HG02623 (cell line): Measurements from ENCODE around the gene MGRN1.

Experiments used
- ATAC-seq: cut with Tn5 transposase; IDR thresholded peaks from one replicate; pipeline ENCODE4 v1.9.1; 2021; ENCODE audit warnings: moderate library complexity; ENCODE audit not compliant: unreplicated experiment

Gene MGRN1

DNA sequence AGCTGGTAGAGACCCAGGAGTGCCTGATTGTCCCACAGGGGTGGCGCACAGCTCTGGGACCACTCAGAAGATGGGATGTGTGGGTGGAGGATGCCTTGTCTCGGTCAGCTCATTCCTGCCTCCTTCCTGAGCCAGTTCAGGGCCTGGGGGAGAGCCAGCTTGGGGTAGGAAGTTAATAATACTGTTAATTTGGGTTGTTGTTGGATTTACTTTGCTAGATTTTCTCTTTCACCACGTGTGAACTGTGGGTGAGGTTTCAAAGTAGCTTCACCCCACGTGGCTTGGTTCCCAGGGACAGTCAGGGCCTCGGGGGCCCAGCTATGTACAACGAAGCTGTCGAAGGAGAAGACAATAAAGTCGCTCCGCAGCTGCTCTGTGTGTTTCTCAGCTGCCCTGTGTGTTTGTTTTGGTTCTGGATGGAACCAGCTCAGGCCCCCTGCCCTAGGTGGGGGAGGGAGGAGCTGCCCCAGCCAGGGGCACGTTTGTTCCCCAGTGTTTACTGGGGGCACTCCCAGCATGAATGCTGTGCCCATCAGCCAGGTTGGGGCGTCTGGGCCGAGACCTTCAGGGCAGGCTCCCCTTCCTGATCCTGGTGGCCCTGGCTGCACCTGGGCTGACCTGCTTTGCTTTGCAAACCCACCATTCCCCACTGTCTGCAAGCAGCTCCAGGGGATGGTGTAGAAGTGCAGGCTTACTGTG lies 71.0 kb downstream of the MGRN1 start:
- no peak for ATAC-seq

DNA sequence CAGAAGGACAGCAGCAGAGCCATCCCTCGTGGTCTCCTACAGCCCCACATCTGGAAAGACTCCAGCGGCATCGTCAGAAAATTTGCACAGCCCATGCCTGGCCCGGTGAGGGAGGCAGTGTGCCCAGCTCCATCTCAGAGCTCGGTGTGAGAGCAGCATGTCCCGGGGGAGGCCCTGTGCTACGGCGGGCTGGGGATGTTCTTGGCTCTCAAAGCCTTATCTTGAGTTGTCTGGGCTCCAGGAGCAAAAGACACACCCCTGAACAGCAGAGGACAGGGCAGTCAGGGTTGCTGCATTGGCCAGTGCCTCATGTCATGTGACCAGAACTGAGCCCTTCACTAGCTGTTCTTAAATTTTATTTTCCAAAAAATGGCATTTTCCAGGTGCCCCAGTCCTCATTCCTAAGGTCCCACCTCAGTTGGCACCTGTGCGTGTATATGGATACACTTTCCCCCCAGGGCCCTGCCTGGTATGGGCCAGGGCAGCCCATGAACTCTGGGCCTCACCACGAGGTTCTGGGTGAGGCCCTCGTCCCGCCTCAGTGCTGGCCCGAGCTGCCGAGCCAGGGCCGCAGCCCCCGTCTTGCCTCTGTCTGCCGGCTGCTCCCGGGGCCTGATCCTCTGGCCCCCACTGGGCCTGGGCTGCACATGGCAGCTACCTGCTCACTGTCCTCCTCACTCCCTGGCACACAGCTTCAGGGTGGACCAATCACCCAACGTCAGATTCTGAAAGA lies 71.7 kb downstream of the MGRN1 start:
- no peak for ATAC-seq

DNA sequence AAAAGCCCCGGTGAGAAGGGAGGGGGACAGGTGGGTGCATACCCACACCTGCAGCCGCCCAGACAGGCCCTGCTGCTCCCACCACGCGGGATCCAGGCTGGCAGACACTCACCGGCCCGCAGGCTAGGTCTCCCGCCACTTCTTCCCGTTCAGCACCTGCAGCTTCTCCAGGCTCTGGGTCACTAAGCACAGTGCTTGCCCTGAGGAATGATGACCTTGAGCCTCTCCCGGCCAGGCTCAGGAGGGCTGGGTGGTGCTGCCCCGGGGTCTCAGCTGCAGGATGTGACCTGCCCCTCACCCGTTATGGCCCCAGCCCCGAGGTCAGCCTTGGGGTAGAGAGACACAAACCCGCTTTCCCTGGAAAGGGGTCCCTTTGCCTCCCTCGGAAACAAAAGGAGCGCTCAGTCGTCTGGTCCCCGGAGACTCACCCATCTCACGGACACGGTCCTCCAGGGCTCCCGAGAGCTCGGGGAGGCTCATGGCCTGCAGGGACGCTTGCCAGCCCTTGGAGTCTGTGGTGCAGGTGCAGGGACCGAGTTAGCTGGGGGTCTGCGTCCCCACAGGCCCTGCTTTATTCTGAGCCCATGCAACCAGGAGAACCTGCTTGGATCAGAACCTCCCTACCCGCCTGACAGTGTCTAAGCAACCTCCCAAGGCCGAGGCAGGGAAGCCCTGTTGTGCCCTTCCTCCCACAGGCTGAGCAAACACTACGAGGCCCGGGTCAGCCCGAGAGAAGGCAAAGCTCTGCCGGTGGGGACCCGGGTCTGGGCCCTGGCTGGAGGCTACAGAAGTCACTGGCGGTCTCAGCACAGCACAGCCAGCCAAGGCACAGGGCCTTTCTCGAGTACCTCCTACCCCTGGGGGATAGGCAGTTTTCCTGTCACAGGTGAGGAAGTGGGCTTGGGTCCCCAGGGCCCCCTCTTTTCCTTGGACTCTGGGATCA lies 72.5 kb downstream of the MGRN1 start:
- ATAC-seq, result no peak

DNA sequence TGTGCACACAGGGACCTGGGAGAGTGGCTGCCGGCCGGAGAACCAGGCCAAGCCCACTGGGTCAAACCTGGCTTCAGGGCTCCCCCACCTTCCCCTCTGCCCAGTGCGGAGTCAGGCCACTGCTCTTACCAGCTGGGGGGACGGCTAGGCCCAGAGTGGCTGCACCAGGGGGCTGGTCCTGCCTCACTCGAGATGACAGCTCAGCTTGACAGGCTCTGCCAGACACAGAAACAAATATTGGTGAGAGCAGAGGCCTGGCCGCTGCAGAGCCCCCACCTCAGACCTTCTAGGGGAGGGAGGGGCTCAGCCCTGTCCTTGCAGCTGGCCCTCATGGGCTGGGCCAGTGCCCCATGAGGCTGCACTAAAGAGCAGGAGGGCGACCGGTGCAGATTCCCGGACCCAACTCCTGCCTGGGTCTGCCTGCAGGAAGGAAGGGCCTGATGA lies 73.2 kb downstream of the MGRN1 start:
- no peak for ATAC-seq

DNA sequence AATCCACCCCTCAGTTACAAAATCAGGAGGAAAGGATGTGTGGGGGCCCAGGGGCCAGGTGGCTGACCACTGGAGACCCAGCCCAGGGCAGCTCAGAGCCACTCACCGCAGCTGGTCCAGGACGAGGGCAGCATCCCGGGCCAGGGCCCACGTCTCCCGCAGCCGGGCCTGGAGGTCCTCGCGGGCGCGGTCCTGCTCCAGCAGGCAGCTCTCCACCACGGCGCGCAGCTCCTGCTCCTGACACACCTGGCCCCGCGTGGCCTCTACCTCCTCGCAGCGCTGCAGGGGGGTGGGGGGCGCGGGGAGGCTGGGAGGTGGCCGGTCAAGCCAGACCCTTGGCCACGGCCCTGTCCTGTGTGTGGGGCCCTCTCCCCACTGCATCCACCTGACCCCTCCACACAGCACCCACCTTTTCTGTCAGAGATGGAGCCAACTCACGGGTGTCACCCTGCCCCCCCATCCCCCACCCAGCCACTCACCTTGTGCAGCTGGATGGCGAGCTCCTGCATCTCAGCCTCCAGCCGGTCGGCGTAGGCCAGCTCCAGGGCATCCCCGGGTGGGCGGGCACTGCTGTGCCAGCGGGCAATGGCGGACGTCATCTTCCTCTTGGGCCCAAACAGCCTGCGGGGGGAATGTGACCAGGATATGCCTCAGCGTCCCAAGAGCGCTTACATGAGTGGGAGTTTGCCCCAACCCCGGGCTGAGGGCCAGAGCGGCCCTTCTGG lies 73.9 kb downstream of the MGRN1 start:
- no peak for ATAC-seq

DNA sequence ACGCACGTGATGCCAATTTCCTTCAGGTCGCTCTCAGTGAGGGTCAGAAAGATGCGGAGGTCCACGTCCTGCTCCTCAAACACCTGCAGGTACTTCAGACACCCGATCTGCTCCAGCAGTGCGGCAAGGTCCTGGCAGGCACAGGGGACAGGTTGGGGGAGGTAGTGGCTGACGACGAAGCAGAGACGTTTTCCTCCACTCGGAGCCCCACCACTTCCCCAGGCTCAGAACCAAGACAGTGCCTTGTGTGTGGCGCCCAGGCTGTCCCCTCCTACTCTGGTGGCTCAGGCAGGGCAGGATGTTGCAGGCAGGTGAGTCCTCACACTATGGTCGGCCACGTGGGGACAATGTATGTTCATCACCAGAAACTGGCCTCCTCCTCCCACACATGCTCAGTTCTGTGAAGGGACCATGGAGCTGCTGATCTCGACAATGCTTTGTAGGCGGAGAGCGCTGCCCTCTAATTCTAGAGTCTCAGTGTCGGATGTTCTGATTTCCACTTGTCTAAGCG lies 74.5 kb downstream of the MGRN1 start:
- no peak for ATAC-seq

DNA sequence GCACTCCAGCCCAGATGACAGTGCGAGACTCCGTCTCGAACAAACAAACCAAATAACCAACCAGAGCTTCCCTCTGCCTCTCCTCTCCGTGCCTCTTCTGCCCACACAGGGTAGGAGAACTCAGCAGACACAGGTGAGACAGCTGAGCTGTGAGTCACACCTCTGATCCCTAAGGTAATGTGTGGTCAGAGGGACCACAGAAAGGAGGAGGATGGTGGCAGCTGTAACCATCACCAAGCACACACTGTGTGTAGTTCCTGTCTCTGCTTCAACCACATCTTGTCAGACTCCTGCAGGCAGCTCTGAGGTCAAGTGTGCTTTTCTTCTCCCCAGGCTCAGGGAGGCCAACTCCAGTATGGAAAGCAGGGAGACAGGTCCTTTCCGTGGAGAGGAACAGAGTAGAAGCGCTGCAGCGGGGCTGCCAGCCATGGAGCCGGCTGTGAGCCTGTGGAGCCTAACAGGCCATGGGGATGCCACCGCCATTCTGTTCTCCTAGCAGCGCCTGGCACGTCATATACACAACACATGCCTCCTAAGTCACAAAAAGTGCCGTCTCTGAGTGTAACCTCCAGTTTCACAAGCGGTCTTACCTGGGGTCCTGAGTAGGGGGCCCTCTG lies 75.9 kb downstream of the MGRN1 start:
- no peak for ATAC-seq

DNA sequence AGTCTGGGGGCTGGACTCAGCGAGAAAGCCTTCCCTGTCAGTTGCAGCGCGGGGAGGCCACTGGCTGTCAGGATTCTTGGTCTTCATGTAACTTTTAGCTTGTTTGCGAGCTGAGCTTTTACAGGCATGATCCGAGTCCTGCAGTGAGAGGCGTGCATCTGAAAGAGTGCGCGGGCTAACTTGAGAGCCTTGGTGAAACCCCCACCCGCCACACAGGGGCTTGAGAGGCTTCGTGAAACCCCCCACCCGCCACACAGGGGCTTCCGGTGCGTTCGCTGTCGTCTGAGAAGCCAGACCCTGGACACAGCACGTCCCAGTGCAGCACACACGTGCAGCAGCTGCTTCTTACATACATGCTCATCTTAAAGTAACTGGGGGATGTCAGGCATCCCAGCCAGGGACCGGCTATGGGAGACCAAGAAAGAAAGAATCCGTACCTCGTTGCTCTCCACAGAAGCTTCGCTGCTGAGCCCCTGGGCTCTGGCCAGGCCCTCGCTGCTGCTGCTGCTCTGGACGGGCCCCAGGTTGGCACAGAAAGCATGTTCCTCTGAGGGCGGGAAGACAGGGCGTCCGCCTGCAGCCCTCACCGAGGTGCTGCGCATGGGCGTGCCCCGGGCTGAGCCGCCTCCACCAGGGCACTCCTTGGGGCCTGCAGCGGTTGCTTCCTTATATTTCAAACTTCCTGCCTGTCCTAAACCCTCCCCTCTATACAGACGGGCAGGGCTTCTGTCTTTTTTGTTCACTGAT lies 76.5 kb downstream of the MGRN1 start:
- no peak for ATAC-seq

DNA sequence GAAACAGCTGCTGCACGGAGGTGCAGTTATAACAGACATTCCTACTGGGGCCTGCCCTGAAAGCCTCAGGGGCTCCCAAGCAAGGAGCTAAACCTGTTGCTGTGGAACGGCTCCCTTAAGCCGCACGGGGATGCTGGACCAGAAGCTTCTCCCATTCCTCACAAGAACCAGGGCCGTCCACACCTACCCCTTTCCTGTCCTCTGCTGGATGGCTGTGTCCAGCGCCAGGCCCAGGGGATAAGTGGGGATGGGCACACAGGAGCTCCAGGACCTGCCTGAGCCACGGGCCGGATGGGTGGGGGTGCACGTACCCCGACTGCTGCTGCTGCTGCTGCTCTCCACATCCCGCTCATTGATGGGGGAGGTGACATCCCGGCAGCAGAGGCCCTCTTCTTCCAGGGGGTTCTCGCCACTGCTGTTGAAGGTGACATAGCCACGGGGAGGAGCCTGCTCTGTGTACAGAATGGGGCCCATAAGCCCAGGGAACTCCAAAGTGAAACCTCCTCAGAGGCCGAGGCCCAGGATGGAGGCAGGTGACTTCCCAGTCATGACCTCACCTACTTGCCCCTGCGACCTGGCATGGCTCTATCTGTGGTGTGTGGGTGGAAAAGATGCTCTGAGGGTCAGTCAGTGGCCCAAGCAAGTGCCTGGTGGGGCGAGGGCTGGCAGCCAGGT lies 77.3 kb downstream of the MGRN1 start:
- ATAC-seq, result no peak

DNA sequence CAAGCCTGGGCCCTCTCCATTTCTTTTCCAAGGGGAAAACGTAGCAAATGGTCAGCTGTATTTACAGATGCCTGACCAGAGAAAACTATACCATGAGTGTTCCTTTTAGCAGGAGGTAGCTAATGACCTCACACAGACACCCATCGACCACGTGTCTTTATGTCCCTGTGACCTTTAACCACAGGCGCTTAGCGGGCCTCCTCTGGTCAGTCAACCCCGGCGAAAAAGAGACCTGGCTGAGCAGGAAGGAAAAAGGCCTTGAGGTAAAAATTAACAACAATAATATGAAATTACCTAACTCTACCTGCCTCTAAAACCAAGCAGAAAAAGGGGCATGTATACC lies 77.8 kb downstream of the MGRN1 start:
- no peak for ATAC-seq

DNA sequence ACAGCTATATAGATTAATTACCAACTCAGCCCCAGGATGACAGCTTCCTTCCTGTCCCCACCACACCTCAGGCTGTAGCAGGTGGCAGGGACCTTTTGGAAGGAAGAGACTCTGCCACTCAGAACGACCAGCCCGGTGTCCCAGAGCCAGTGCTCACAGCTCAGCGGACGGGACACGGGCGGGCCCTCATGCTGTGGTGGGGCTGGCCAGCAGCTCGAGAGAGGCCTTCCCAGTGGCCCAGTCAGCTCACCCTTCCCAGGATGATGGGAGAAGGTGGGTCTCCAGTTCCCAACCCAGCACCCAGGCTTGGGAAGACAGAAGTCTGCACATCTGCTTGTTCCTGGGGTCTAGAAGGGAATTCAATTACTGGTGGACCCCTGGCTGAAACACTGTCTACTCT lies 79.3 kb downstream of the MGRN1 start:
- no peak for ATAC-seq

DNA sequence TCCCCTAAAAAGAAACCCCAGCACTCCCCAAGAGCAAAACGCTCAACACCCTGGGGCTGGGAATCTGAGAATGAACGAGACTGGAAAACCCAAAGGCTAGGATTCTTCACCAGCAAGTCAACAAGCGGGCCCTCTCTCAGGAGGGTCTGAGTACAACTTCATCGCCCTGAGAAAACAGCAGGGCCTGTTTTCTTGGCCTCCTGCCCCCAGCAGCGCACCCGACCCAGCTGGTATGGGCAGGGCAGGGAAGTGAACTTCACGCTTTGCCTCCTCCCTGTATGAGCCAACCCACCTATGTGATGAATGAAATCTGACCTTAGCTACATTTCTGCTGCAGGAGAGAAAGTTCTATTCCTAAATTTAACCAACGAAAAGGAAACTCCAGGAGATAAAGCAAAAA lies 79.9 kb downstream of the MGRN1 start:
- ATAC-seq, result no peak

DNA sequence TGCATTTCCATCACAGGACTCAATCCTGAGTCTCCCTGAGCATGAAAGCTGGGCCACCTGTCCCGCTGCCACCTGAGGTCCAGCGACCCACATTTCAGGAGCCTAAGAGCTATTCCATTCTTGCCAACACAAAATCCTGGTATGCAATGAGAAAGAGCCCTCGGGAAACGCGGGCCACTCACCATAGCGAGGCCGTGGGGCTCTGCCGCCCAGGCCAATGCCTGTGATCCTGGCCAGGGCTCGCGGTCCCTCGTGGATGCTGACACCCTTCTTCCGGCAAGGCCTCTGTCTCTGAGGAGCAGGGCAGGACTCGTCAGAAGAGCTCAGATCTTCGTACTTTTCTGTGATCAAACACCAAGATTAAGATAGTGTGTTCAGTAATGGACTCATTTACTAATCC lies 80.3 kb downstream of the MGRN1 start:
- ATAC-seq, result no peak

DNA sequence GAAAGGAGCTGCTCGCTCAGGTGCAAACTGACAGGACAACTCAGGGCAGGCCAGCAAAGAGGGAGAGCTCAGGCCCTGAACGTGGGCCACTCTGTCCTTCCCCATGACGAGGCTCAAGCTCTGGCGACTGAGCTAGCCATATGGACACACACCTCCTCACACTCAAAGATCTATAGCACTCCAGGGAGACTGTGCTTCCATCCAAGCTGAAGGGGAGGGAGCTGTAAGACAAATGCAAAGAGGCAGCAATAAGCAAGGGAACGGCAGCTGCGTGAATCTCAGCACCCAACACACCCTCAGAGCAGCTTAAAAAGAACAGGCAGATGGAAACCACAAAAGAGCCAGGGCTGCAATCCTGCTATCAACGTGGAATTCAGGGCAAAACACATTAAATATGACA lies 82.2 kb downstream of the MGRN1 start:
- no peak for ATAC-seq

DNA sequence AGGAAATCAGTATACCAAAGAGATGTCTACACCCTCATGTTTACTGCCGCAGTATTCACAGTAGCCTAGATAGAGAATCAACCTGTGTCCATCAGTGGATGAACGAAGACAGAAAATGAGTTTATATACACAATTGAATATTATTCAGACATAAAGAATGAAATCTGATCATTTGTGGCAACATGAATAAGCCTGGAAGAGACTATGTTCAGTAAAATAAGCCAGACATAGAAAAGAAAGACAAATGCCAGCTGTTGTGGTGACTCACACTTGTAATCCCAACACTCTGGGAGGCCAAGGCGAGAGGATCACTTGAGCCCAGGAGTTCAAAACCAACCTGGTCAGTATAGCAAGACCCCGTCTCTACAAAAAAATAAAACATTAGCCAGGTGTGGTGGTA lies 84.9 kb downstream of the MGRN1 start:
- ATAC-seq, result no peak

DNA sequence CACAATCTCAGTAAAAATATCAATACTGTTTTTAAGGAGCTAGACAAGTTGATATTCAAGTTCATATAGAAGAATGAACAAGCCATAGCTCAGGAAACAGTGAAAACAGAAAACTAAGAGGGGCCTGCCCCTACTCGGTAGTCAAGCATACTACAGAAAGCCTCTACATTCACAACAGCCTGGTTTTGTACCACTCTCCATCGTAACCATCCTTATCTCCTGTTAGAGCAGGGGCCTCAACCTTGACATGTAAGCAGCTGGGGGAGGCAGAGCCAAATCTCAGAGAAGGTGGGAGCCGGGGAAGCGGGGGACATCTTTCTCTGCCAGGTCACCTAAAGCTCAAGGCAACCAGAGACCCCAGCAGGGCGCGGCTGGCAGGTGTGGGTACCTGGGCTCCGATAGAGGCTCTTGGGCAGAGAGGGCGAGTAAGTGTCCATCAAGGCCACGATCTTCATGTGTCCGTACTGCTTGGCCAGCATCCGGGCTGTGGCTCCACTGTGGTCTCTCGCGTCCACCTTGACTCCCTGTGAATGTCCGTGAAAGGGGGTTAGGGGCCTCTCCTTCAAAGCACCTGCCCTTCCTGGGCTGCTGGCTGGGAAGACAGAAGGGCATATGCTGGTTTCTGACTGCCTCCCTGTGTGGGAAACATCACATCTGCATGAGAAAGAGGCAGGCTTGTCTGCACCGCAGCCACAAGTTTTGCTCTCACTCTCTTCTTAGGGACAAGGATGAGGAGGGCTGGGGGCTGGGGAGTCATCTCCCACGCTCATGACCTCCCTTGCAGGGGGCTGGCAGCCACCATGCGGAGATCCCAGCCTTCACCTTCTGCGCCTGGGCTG lies 89.3 kb downstream of the MGRN1 start:
- no peak for ATAC-seq

DNA sequence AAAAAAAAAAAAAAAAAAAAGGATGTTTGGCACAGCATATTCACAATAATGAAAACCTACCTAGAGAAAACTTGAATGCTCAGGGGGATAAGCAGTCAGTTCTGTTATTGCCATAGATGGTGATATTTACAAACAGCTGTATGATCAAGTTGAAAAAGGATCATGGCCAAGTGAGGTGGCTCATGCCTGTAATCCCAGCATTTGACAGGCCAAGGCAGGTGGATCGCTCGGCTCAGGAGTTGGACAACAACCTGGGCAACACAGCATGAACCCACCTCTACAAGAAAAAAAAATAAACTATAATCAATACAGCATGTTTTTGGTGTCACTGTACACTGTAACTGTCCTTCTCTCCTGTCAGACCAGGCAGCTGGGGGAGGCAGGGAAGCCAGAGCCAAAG lies 90.4 kb downstream of the MGRN1 start:
- no peak for ATAC-seq

DNA sequence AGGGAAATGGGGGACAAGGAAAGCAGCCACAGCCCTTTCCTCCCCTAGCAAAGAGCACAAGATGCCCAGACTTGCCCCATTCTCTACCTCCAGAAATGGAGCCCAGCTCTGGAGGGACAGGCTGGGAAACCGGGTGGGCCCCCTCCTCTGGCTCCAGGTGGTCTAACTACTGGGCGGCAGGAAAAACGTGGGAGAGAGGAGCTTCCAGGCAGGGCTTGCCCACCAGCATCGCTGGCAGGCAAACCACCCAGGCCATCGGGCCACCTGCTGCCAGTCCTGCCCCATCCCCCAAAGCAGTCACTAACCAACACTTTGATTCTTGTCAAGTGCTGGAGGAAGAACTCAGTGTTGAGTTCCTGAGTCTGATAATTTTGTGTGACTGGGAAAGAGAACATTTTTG lies 93.8 kb downstream of the MGRN1 start:
- no peak for ATAC-seq
